HepG2 (cell line): ENCODE measurements around the gene GRID1.

ENCODE experiments used
- CTCF ChIP-seq: sonication (generic); formaldehyde crosslinking; IDR thresholded peaks from 2 replicates; pipeline ENCODE4 v1.5.0; 2020; ENCODE audit warnings: mild to moderate bottlenecking, missing genetic modification reagents, moderate library complexity
- ELK4 ChIP-seq: sonication (generic); formaldehyde crosslinking; IDR thresholded peaks from 2 replicates; pipeline ENCODE4 v1.9.0; 2021; ENCODE audit warnings: missing genetic modification reagents, borderline replicate concordance
- ESRRA ChIP-seq: sonication (generic); formaldehyde crosslinking; IDR thresholded peaks from 2 replicates; pipeline ENCODE4 v1.5.1; 2020; ENCODE audit warnings: mild to moderate bottlenecking, low read depth, missing genetic modification reagents
- GATAD2A ChIP-seq: IDR thresholded peaks from 2 replicates; pipeline ENCODE4 v1.6.1; 2016
- GTF2F1 ChIP-seq: fragments of 150-350 bp; IDR thresholded peaks from 2 replicates; pipeline ENCODE4 v1.6.1; 2014; ENCODE audit warnings: low read length
- NR2F6 ChIP-seq, 2 experiments: IDR thresholded peaks; 2 replicates each; pipeline ENCODE4 v1.6.1; 2016; ENCODE audit warnings: antibody characterized with exemption in 1 of 2, mild to moderate bottlenecking in 1 of 2
- RERE ChIP-seq: IDR thresholded peaks from 2 replicates; pipeline ENCODE4 v1.6.1; 2016; ENCODE audit warnings: low read depth, missing genetic modification reagents, missing compliant biosample characterization
- ZBTB7A ChIP-seq: sonication (generic); formaldehyde crosslinking; IDR thresholded peaks from 2 replicates; pipeline ENCODE4 v1.8.0; 2022; ENCODE audit warnings: mild to moderate bottlenecking, missing genetic modification reagents
- ZKSCAN8 ChIP-seq: IDR thresholded peaks from 2 replicates; pipeline ENCODE4 v1.6.1; 2016; ENCODE audit warnings: borderline replicate concordance, missing genetic modification reagents, missing compliant biosample characterization
- ZNF274 ChIP-seq: sonication (generic); formaldehyde crosslinking; IDR thresholded peaks from 2 replicates; pipeline ENCODE4 v1.5.1; 2020; ENCODE audit warnings: mild to moderate bottlenecking, missing genetic modification reagents
- ZNF558 ChIP-seq: sonication (generic); formaldehyde crosslinking; IDR thresholded peaks from 2 replicates; pipeline ENCODE4 v1.9.0; 2022; ENCODE audit warnings: mild to moderate bottlenecking, missing genetic modification reagents, borderline replicate concordance
- TF ChIP-seq, protein P1 (sequence below): sonication (generic); formaldehyde crosslinking; IDR thresholded peaks from 2 replicates; pipeline ENCODE4 v1.4.0; 2020; ENCODE audit warnings: missing genetic modification reagents

DNA sequence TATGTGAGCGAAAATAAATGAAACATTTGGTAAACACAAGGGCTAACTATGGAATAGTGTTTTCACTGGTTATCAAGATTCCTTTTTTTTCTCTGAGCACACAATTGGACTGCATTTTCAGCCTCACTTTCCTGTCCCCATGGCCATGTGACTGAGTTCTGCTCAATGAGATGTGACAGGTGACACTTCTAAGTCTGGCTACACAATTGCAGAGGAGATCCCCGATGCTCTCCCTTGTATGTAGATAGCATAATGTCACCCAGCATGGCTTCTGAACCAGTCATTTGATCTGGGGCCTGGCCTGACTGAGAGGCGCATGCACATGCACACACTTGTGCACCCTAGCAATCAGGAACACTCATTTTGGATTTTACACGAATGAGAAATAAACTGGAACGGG is 581.8 kb downstream of the GRID1 start:
- TF ChIP-seq ZKSCAN8 (CRISPR knock-in tag): no peak
- TF ChIP-seq ZNF558 (CRISPR knock-in tag): no peak
- TF ChIP-seq ZBTB7A: no peak
- no peak for TF ChIP-seq GTF2F1
- no peak for TF ChIP-seq CTCF (CRISPR knock-in tag)
- TF ChIP-seq GATAD2A (CRISPR knock-in tag): no peak
- no peak for TF ChIP-seq RERE (CRISPR knock-in tag)
- TF ChIP-seq, protein P1, sequence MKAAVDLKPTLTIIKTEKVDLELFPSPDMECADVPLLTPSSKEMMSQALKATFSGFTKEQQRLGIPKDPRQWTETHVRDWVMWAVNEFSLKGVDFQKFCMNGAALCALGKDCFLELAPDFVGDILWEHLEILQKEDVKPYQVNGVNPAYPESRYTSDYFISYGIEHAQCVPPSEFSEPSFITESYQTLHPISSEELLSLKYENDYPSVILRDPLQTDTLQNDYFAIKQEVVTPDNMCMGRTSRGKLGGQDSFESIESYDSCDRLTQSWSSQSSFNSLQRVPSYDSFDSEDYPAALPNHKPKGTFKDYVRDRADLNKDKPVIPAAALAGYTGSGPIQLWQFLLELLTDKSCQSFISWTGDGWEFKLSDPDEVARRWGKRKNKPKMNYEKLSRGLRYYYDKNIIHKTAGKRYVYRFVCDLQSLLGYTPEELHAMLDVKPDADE (CRISPR knock-in tag): no peak
- no peak for TF ChIP-seq ELK4
- TF ChIP-seq ESRRA: no peak
- TF ChIP-seq NR2F6 (IDR thresholded peaks at IDR 0.05): no peak
- TF ChIP-seq NR2F6 (CRISPR knock-in tag; IDR thresholded peaks at IDR 0.05): no peak
- no peak for TF ChIP-seq ZNF274
